Measurements from ENCODE around the gene GABRR1. TPM values are rescaled to one million over a fixed set of nuclear protein-coding genes. Genes with fewer than 3 reads are reported as not detected.

The GABRR1 gene
- total RNA-seq, 1 donor from 2014 or later, result not detected

DNA sequence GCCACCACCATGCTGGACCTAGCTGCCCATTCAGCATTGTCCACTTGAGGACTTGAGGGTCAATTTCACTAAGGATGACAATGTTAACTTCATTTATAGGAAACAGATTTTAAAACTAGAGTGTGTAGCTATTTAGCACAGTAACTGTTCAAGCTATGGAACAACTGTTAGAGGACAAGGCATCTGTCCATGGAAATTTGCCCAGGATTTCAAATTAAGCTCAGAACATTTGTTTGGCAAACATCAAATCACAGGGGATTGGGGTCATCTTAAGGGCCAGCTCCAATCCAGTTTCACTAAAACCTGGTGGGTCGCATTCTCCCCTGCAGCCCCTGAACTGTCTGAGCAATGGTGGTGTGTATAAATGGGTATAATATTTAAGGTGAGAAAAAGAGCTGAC lies 36.2 kb downstream of the GABRR1 start:
- no peaks in the 10 kb centered on the region for H3K9me3 Mint-ChIP-seq
- no peaks in the 10 kb centered on the region for H3K4me1 Mint-ChIP-seq
- no peak for DNase-seq (ENCODE audit: low spot score in 2 of 2, unreplicated experiment in 2 of 2)
- H3K4me3 Mint-ChIP-seq, result no peak overlapping the region
- H3K36me3 Mint-ChIP-seq, result no peaks in the 10 kb centered on the region
- H3K27ac Mint-ChIP-seq, result no peak overlapping the region
- TF ChIP-seq, protein P1, sequence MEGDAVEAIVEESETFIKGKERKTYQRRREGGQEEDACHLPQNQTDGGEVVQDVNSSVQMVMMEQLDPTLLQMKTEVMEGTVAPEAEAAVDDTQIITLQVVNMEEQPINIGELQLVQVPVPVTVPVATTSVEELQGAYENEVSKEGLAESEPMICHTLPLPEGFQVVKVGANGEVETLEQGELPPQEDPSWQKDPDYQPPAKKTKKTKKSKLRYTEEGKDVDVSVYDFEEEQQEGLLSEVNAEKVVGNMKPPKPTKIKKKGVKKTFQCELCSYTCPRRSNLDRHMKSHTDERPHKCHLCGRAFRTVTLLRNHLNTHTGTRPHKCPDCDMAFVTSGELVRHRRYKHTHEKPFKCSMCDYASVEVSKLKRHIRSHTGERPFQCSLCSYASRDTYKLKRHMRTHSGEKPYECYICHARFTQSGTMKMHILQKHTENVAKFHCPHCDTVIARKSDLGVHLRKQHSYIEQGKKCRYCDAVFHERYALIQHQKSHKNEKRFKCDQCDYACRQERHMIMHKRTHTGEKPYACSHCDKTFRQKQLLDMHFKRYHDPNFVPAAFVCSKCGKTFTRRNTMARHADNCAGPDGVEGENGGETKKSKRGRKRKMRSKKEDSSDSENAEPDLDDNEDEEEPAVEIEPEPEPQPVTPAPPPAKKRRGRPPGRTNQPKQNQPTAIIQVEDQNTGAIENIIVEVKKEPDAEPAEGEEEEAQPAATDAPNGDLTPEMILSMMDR (IDR thresholded peaks at IDR 0.05; ENCODE audit: unreplicated experiment), result no peak
- peaks cover 22% of the 10 kb centered on the region for H3K27me3 Mint-ChIP-seq (ENCODE audit: low read depth)

DNA sequence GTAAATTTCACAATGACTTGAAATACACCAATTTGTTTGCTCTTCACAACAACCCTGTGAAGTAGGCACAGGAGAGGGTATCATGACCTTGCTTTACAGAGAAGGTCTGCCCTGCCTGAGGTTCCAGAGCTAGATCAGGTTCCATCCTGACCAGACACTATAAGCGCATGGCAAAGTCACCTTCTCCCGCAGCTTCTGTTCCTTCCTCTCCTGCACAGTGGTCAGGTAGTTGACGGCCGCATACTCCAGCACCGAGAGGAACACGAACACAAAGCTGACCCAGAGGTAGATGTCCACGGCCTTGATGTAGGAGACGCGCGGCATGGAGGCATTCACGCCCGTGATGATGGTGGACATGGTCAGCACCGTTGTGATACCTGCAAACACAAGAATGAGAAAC lies 37.0 kb downstream of the GABRR1 start:
- Mint-ChIP-seq H3K36me3 (no peaks in the 10 kb centered on the region), H3K4me3 (no peak overlapping the region)

DNA sequence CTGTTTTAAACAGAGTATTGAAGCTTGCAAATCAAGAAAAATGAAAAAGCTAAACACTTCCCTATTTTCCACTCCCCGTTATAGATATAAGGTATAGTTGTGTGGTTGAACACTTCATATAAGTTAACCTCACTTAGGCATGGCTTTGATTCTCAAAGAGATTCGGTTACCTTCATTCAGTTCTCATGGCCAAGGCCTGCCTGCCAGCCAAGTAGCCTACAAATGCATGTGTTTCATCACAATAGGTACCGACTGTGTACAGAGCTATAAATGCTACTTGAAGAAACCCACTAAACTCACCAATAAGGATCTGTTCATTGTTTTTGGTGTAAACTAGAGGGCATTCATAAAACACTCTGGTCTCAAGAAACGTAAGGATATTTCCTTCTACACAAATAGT lies 43.5 kb downstream of the GABRR1 start:
- no peaks in the 10 kb centered on the region for H3K4me1 Mint-ChIP-seq
- no peak overlapping the region for H3K27ac Mint-ChIP-seq
- H3K27me3 Mint-ChIP-seq (ENCODE audit: low read depth), result peaks cover 2% of the 10 kb centered on the region
- TF ChIP-seq, protein P1 (IDR thresholded peaks at IDR 0.05; ENCODE audit: unreplicated experiment), result no peak
- no peaks in the 10 kb centered on the region for H3K36me3 Mint-ChIP-seq
- peaks cover 2% of the 10 kb centered on the region for H3K9me3 Mint-ChIP-seq
- no peak for DNase-seq (ENCODE audit: low spot score in 2 of 2, unreplicated experiment in 2 of 2)
- H3K4me3 Mint-ChIP-seq, result no peak overlapping the region

More for the DNA sequence above, 37.0 kb downstream of the GABRR1 start:
- DNase-seq (ENCODE audit: low spot score in 2 of 2, unreplicated experiment in 2 of 2), result no peak
- H3K27ac Mint-ChIP-seq, result no peak overlapping the region
- no peaks in the 10 kb centered on the region for H3K9me3 Mint-ChIP-seq
- H3K4me1 Mint-ChIP-seq, result no peaks in the 10 kb centered on the region
- H3K27me3 Mint-ChIP-seq (ENCODE audit: low read depth), result peaks cover 22% of the 10 kb centered on the region
- TF ChIP-seq, protein P1 (IDR thresholded peaks at IDR 0.05; ENCODE audit: unreplicated experiment), result no peak

DNA sequence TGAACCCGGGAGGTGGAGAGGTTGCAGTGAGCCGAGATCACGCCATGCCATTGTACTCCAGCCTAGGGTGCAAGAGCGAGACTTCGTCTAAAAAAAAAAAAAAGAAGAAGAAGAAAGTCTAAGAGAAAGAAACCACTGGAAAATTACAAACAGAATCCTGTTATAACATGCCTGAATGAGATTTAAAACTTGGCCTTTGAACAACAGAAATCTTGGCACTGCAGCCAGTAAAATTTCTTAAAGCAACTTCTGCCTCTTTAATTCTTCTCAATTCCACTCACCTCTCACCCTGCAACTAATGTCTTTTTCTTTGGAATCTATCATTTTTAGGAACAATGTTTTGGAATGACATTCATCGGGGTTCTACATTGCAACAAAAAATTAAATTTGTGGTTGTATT lies 45.0 kb downstream of the GABRR1 start:
- Mint-ChIP-seq H3K27ac (no peak overlapping the region), H3K36me3 (no peaks in the 10 kb centered on the region)

DNA sequence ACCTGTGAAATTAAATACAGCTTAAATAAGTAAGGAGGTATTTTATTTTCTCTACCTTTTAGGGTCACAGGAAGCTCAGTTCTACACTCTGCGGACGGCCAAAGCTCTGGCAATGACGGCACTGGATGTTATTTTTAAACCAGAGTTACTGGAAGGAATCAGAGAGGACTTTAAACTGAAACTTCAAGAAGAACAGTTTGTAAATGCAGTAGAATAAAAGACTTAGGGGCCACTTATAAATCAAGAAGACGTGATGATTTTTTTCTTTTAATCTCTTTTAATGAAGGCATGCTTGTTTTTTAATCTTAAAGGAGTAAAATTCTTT lies 55.1 kb downstream of the GABRR1 start:
- no peak overlapping the region for H3K27ac Mint-ChIP-seq
- no peak overlapping the region for H3K4me3 Mint-ChIP-seq
- H3K4me1 Mint-ChIP-seq, result no peaks in the 10 kb centered on the region
- no peaks in the 10 kb centered on the region for H3K27me3 Mint-ChIP-seq (ENCODE audit: low read depth)
- no peaks in the 10 kb centered on the region for H3K9me3 Mint-ChIP-seq
- peaks cover 16% of the 10 kb centered on the region for H3K36me3 Mint-ChIP-seq
- no peak for DNase-seq (ENCODE audit: low spot score in 2 of 2, unreplicated experiment in 2 of 2)
- TF ChIP-seq, protein P1 (IDR thresholded peaks at IDR 0.05; ENCODE audit: unreplicated experiment), result no peak

More for the DNA sequence above, 45.0 kb downstream of the GABRR1 start:
- H3K4me3 Mint-ChIP-seq, result no peak overlapping the region
- H3K9me3 Mint-ChIP-seq, result peaks cover 2% of the 10 kb centered on the region
- no peaks in the 10 kb centered on the region for H3K4me1 Mint-ChIP-seq
- TF ChIP-seq, protein P1 (IDR thresholded peaks at IDR 0.05; ENCODE audit: unreplicated experiment), result no peak
- no peak for DNase-seq (ENCODE audit: low spot score in 2 of 2, unreplicated experiment in 2 of 2)
- H3K27me3 Mint-ChIP-seq (ENCODE audit: low read depth), result no peaks in the 10 kb centered on the region
